ENCODE data around the gene CHST10. TPM values are rescaled to one million over a fixed set of nuclear protein-coding genes. Genes with fewer than 3 reads are reported as not detected.
A peak's percentile ranks its signal among the peaks of the same experiment; 100 is the strongest.

The CHST10 gene
- total RNA-seq, 6 experiments from 2014 or later: 0.19 to 0.88 (median 0.50) TPM

- Histone ChIP-seq H3K27me3 (no peaks in the 10 kb centered on the region), H3K9me3 (no peaks in the 10 kb centered on the region), H3K36me3 (no peaks in the 10 kb centered on the region), H3K4me1 (no peaks in the 10 kb centered on the region), H3K27ac (no peak overlapping the region), H3K4me3 (no peak overlapping the region)
- TF ChIP-seq POLR2A (IDR thresholded peaks at IDR 0.05) (no peak), CTCF (IDR thresholded peaks at IDR 0.05) (peak in 3 of 4 donors; percentile 37 to 43 (median 39))
- 25% methylated on average over 9 of the region's 11 CpGs for WGBS (ENCODE audit: insufficient coverage, low coverage, low lambda C conversion rate, missing lambda C conversion rate)
- ATAC-seq (peak; percentile 49 to 58 (median 54)), DNase-seq (no peak)
- intact Hi-C loops (cut with DNase I): no loop called here
Observed at GRCh38 chr2:100427627-100428258, 10.3 kb upstream of the CHST10 start.

- DNase-seq (no peak), ATAC-seq (no peak)
- 50% methylated on average over 1 of the region's 12 CpGs for WGBS (ENCODE audit: insufficient coverage, low coverage, low lambda C conversion rate, missing lambda C conversion rate)
- Histone ChIP-seq H3K36me3 (no peaks in the 10 kb centered on the region), H3K4me1 (no peaks in the 10 kb centered on the region), H3K4me3 (no peak overlapping the region), H3K9me3 (no peaks in the 10 kb centered on the region), H3K27ac (no peak overlapping the region), H3K27me3 (no peaks in the 10 kb centered on the region)
- no peak for TF ChIP-seq CTCF (IDR thresholded peaks at IDR 0.05)
- no peak for TF ChIP-seq POLR2A (IDR thresholded peaks at IDR 0.05)
- intact Hi-C loops (cut with DNase I): no loop called here
Observed at GRCh38 chr2:100427111-100427510, 9.6 kb upstream of the CHST10 start.

GRCh38 chr2:100426384-100426720 lies 8.9 kb upstream of the CHST10 start:
- H3K4me3 ChIP-seq: no peak overlapping the region
- H3K27ac ChIP-seq: no peak overlapping the region
- TF ChIP-seq POLR2A (IDR thresholded peaks at IDR 0.05) (no peak), CTCF (IDR thresholded peaks at IDR 0.05) (no peak)
- no peak for ATAC-seq
- 67% methylated on average over 6 of the region's 18 CpGs for WGBS (ENCODE audit: insufficient coverage, low coverage, low lambda C conversion rate, missing lambda C conversion rate)
- H3K27me3 ChIP-seq: no peaks in the 10 kb centered on the region
- no peaks in the 10 kb centered on the region for H3K4me1 ChIP-seq
- no peaks in the 10 kb centered on the region for H3K9me3 ChIP-seq
- DNase-seq: no peak
- intact Hi-C loops (cut with DNase I): no loop called here
- no peaks in the 10 kb centered on the region for H3K36me3 ChIP-seq

GRCh38 chr2:100425573-100426383 lies 8.3 kb upstream of the CHST10 start:
- H3K9me3 ChIP-seq: no peaks in the 10 kb centered on the region
- TF ChIP-seq POLR2A (IDR thresholded peaks at IDR 0.05) (no peak), CTCF (IDR thresholded peaks at IDR 0.05) (no peak)
- DNase-seq (no peak), ATAC-seq (no peak)
- H3K4me1 ChIP-seq: no peaks in the 10 kb centered on the region
- no peak overlapping the region for H3K27ac ChIP-seq
- intact Hi-C loops (cut with DNase I): no loop called here
- H3K27me3 ChIP-seq: no peaks in the 10 kb centered on the region
- H3K4me3 ChIP-seq: no peak overlapping the region
- no peaks in the 10 kb centered on the region for H3K36me3 ChIP-seq
- 56% methylated on average over 14 of the region's 15 CpGs for WGBS (ENCODE audit: insufficient coverage, low coverage, low lambda C conversion rate, missing lambda C conversion rate)
